ENCODE data around the gene OGFOD1. TPM values are rescaled to one million over a fixed set of nuclear protein-coding genes. Genes with fewer than 3 reads are reported as not detected.
A peak's percentile ranks its signal among the peaks of the same experiment; 100 is the strongest.

Gene OGFOD1
- total and polyA plus RNA-seq, 2 of the 13 experiments (the other 11 are each of a cell fraction or from before 2014, with no cell fraction given), result 35.2 to 81.3 TPM

GRCh38 chr16:56519459-56520250, 68.3 kb downstream of the OGFOD1 start, which contains the start of gene BBS2 (continued):
- TF ChIP-seq KLF16 (CRISPR knock-in tag; IDR thresholded peaks at IDR 0.05) (peak in 1 of 2 experiments; percentile 89; a peak in 2 of 4 replicates), RBFOX2 (IDR thresholded peaks at IDR 0.05; ENCODE audit: low read depth, low read length) (peak; percentile 96), FIP1L1 (IDR thresholded peaks at IDR 0.05; ENCODE audit: borderline replicate concordance, insufficient read depth, low read depth, low read length) (no peak), HNRNPL (IDR thresholded peaks at IDR 0.05; ENCODE audit: low read depth, low read length) (no peak), SMARCE1 (IDR thresholded peaks at IDR 0.05; ENCODE audit: borderline replicate concordance) (no peak), ZNF260 (CRISPR knock-in tag; IDR thresholded peaks at IDR 0.05; ENCODE audit: borderline replicate concordance, low read depth) (no peak), ARID5B (CRISPR knock-in tag; IDR thresholded peaks at IDR 0.05) (0 out of 2 replicates have a peak, but pooled peaks have one; percentile 48), DZIP1 (CRISPR knock-in tag; IDR thresholded peaks at IDR 0.05) (no peak; the same call in 1 of the 2 replicates), ZNF562 (CRISPR knock-in tag; IDR thresholded peaks at IDR 0.05; ENCODE audit: borderline replicate concordance) (no peak), HBP1 (CRISPR knock-in tag; IDR thresholded peaks at IDR 0.05; ENCODE audit: low read depth) (no peak), ZNF205 (CRISPR knock-in tag; IDR thresholded peaks at IDR 0.05) (0 out of 2 replicates have a peak, but pooled peaks have one; percentile 57), NFKB2 (CRISPR knock-in tag; IDR thresholded peaks at IDR 0.05; ENCODE audit: borderline replicate concordance) (peak; percentile 61; the same call in 1 of the 2 replicates), ZNF451 (CRISPR knock-in tag; IDR thresholded peaks at IDR 0.05) (peak; percentile 82; the same call in 1 of the 2 replicates), THAP7 (CRISPR knock-in tag; IDR thresholded peaks at IDR 0.05) (no peak; the same call in 1 of the 2 replicates), EZH2 (conservative IDR thresholded peaks at IDR 0.05; ENCODE audit: low read depth, low read length) (no peak), ATF5 (CRISPR knock-in tag; IDR thresholded peaks at IDR 0.05; ENCODE audit: low read depth) (peak; percentile 10; the same call in 1 of the 2 replicates), ARNTL (CRISPR knock-in tag; IDR thresholded peaks at IDR 0.05) (0 out of 2 replicates have a peak, but pooled peaks have one; percentile 26), PHB2 (IDR thresholded peaks at IDR 0.05; ENCODE audit: partially characterized antibody) (no peak), ZNF256 (CRISPR knock-in tag; conservative IDR thresholded peaks at IDR 0.05) (no peak; the same call in 1 of the 2 replicates)

Data from HepG2 (cell line).